GM18498 (cell line): ENCODE results near the gene S100A6.
A peak's percentile ranks its signal among the peaks of the same experiment; 100 is the strongest.
"Not testable (repeated sequence)": the region's sequence is repeated elsewhere in the genome, so short reads cannot be mapped to it uniquely, and the experiment has no call there.

Experiments used
- ATAC-seq: cut with Tn5 transposase; IDR thresholded peaks from one replicate; pipeline ENCODE4 v1.9.1; 2021; ENCODE audit warnings: mild to moderate bottlenecking, moderate library complexity; ENCODE audit not compliant: unreplicated experiment

S100A6 gene

DNA sequence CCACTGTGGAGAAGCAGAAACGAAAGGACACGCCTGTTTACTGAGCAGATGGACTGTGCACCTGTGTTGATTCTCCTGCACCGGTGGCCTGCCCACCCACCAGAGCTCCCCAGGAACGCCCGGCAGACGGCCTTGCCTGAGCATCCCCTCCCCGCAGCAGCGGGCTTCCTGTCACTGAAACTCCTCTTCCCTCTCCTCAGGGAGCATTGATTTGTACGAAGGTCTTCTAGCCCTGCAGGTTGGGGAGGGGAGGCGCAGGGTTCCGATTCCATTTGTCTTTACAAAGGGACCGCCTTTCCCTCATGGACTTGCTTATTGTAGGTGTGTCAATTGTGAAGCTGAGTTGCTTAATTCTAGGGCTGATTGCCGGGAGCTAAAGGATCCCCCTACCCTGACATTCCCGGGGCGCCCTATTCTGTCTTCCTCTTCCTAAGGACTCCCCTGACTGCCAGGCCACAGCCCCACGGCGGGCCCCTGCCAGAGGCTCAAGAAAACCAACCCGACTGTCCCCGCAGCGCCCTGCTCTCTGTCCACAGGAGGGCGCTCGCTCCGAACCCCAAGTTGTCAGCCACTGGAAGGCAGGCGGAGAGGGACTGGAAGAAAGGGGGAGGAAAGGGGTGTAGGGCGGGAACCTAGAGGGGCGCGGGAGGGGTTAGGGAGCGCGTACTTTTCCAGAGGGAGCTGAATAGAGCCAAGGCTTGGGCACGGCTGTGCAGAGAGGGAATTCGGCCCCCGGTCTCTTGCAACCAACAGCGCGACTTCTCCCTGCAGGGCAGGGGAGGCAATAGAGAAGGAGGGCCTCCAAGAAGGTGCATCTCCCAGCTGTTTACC, 2.8 kb downstream of the S100A6 start:
- no peak for ATAC-seq

DNA sequence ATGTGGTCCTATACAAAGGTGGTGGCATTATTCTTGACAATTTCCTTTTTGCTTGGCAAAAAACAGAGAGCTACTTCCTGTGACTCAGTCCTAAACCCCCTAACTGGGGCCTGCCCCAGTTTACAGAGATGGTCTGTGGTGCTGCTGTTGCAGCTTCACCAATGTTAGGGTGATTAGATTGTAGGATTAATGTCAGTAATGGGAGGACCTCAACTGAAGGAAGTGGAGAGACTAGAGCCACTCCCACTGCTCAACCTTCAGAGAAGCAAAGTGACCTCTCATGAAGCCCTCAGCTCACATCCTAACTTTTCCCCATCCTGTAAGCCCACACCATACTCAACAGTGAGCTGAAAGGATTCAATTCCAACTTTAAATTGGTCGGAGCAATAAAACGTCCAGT, 3.6 kb downstream of the S100A6 start:
- ATAC-seq, result no peak

DNA sequence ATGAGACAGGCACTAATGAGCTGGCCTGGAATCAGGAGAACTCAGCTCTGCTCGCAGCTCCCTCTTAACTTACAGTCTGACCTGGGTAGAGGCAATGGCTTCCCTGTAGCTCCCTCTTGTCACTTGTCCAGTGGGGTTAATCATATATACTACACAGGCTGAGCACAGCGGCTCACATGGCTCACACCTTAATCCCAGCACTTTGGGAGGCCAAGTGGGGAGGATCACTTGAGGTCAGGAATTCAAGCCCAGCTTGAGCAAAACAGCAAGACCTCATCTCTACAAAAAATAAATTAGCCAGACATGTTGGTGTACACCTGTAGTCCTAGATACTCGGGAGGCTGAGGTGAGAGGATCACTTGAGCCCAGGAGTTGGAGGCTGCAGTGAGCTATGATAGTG, 4.2 kb downstream of the S100A6 start:
- ATAC-seq, result no peak

DNA sequence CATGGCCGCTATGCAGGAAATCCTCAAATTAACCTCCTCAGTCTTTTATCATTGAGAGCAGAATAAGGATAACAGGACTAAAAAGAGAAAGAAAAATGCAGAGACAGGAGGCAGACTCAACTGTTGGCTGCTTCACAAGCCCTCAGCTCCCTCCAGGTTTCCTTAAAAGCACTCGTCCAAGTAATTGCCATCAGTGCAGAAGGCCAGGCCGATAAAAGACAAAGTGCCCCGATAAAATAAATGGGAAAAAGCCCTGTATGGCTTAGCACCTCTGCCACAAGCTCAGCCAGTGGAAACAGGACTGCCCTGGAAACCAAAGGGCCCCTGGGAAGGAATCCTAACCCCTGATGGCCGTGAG, 8.1 kb downstream of the S100A6 start:
- no peak for ATAC-seq

DNA sequence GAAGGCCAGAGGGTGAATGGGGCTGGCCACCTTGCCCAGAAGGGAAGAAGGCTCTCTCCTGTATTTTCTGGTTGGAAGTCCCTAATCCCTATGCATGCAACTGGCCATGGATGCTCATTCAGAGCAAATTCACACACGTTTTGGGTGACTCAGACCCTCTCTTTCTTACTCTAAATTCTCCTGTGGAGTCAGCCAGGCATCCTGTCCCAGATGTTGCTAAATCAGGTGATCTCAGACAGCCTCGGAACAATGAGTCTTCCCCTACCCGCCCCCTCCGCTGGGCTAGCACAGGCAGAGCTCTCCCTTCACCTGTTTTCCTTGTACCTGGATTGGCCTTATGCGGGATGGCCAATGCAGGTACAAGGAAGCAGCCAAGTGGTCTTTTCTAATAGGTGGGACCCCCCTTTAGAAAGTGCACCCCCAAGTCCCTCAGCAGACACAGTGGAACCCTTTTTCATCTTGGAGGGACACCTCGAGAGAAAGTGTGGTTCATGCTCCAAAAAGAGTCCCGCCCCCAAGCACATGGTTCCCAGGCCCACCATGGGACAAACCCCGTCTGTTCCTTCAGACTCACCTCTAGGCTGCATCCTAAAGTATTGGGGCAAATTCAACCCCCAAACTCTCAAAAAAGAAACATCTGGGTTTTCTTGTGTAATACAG, 8.6 kb downstream of the S100A6 start:
- no peak for ATAC-seq

DNA sequence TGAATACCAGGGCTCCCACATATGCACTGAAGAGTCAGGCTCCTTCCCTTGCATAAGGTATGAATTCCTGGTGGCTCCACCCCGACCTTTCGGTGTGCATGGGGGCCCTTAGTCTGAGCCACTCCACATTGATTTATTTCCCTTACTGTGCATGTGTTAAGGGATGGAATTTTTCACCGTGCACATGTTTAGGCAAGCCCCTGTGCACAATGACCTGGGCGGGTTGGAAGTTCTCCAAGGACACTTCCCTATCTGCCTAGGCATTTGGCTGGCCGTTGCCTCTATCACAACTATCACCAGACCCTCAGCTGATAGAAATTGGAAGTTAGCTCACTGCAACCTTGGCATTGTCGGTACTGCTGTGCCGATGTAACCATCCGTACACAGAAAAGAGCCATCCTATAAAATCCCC, 9.7 kb downstream of the S100A6 start:
- ATAC-seq, result no peak

DNA sequence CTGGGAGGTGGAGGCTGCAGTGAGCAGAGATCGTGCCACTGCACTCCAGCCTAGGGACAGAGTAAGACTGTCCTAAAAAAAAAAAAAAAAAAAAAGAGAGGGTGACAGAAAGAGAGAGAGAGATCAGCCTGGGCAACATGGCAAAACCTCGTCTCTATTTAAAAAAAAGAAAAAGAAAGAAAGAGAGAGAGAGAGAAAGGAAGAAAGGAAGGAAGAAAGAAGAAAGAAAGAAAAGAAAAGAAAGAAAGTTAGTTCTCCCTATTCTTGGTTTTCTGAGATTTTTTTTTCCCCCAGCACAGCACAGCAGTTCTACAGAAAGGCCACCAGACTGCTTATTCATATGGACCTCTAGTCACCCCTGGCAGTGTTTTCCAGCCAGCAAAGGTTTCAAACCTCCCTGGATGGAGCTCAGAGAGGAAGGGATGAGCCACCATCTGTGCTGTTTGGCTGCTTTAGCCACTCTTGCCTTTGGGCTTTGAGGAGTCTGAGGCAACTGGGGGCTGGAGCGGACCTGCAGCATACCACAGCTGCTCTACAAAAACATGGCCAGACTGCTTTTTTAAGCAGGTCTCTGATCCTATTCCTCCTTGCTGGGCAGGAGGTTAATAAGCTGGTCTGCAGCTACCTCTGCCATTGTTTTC, 10.6 kb downstream of the S100A6 start:
- no peak for ATAC-seq

DNA sequence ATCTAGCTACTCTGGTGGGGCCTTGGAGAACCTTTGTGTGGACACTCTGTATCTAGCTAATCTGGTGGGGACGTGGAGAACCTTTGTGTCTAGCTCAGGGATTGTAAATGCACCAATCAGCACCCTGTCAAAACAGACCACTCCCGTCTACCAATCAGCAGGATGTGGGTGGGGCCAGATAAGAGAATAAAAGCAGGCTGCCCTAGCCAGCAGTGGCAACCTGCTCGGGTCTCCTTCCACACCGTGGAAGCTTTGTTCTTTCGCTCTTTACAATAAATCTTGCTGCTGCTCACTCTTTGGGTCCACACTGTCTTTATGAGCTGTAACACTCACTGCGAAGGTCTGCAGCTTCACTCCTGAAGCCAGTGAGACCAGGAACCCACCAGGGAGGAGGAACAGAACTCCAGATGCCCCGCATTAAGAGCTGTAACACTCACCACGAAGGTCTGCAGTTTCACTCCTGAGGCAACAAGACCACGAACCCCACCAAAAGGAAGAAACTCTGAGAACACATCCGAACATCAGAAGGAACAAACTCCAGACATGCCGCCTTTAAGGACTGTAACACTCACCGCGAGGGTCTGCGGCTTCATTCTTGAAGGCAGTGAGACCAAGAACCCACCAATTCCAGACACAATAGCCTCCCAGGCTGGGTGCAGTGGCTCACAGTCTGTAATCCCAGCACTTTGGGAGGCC, 13.3 kb downstream of the S100A6 start:
- not testable (repeated sequence) for ATAC-seq

DNA sequence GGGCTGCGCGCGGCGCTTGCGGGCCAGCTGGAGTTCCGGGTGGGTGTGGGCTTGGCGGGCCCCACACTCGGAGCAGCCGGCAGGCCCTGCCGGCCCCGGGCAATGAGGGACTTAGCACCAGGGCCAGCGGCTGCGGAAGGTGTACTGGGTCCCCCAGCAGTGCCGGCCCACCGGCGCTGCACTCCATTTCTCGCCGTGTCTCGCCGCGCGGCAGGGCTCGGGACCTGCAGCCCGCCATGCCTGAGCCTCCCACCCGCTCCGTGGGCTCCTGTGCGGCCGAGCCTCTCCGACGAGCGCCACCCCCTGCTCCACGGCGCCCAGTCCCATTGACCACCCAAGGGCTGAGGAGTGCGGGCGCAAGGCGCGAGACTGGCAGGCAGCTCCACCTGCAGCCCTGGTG, 14.0 kb downstream of the S100A6 start:
- not testable (repeated sequence) for ATAC-seq

DNA sequence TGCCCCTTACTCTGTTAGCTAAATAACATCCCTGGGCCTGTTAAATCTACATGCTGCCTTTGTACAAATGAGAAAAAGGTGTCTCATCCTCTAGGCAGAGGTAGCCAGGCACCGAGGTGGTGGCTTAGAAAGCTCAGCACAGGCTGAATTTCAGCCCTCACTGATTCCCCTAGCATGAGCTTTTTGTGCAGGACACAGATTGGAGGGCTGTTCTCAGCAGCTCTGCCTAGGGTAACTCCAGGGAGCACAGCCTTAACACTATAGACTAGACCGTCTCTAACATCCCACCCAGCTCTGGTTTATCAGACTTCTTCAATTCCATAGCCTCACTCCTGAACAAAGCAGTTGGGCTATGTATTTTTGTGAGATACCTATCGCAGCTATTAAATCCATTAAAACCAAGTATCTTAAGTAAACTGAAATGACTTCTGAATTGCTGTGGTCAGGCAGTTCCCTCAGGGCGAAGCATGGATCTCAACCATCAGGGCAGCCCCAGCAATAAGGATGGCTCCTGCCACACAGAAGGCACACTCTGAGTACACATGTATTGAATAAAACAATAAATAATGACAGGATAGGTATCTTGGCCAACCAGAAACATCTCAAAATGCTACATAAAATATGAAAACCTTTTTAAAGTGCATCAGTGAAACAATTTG, 14.8 kb downstream of the S100A6 start:
- ATAC-seq, result no peak

DNA sequence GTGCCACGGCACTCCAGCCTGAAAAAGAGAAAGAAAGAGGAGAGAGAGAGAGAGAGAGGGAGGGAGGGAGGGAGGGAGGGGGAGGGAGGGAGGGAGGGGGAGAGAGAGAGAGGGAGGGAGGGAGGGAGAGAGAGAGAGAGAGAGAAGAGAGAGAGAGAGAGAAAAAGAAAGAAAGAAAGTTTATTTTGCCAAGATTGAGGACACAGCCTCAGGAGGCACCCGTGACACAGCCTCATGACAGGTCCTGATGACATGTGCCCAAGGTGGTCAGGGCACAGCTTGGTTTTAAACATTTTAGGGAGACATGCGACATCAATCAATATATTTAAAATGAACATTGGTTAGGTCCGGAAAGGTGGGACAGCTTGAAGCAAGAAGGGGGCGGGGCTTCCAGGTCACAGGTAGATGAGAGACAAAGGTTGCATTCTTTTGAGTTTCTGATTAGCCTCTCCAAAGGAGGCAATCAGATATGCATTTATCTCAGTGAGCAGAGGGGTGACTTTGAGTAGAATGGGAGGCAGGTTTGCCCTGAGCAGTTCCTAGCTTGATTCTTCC, 15.6 kb downstream of the S100A6 start:
- not testable (repeated sequence) for ATAC-seq

DNA sequence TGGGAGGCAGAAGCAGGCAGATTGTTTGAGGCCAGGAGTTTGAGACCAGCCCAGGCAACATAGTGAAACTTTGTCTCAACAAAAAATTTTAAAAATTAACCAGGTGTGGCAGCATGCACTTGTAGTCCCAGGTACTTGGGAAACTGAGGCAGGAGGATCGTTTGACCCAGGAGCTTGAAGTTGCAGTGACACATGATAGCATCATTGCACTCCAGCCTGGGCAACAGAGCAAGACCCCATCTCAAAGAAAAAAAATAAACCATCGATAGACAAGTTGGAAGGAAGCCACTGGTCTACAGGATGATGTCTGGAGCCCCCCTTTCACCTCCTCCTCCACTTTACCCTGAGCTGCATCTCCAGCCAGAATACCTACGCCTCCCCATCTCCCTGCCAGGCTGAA, 16.5 kb downstream of the S100A6 start:
- no peak for ATAC-seq

DNA sequence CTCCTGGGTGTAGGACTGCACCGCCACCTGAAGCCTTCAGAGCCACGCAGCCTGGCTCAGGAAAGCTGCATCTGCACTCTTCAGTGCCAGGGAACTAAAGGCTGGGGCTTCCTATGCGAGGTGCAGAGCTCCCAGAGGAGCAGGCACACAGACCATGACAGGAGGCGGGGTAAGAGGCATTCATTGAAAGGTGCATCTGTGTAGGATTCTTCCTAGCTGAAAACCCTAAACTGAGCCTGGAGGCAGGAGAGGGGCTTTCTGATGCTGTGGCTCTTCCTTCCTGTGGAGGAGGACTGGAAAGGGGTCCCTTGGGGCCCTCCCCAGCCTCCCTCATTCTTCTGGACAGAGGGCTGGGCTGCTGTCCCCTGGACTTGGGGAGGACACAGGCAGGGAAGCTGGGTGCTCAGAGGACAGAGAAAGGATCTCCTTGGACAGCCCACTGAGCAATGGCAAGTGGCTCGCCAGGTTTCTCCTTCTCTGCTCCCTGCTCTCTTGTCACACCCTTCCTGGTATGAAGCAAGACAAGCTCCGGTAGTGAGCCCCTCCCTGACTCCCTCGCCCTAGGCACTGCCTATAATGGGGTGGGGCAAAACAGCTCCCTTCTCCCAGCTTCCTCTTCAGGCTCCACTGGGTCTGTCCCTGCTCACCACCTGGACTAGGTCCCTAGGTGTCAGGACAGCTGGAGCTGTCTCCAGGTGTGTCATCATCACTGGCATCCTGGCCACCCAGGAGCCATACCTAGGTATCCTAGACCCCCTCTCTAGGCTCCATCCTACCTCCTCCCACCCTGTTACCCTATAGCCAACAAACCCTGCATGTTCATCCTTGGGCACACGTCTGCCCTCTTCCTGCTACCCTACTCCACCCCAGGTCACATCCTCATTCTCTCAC, 20.0 kb downstream of the S100A6 start:
- ATAC-seq, result no peak

DNA sequence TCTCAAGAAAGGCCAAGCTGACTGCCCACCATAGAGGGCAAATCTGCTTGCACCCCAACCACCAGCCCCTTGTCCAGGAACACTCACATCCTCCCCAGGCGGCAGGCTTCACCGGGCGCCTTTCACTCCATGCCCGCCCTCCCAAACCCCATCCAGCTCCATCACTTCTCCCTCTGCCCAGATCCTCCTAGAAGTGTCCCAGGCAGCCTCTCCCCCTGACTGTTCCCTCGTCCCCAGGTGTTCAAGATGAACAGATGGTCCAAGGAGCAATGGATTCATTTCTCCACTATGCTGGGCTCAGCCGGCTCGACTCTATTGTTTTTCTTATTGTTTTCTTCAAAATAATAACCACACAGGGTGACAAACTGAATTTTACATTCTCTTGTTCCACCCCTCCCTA, 22.1 kb downstream of the S100A6 start:
- no peak for ATAC-seq

DNA sequence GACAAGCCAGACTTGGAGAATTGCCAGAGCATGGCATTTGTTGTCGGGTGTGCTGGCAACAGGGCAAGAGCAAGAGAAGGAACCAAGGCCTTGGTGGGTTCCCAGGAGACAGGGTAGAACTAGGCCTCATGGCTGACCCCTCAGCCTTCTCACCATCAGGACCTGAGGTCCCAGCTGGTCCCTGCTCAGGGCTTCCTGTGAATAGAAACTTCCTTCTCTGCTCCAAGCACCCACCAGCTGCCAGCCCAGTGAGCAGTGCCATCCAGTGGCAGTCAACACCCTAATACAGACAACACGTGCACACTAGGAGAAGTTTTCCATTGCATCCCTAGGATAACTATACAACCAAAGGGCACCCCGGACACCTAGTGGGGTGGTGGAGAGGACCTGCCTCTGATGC, 22.8 kb downstream of the S100A6 start:
- ATAC-seq, result no peak

DNA sequence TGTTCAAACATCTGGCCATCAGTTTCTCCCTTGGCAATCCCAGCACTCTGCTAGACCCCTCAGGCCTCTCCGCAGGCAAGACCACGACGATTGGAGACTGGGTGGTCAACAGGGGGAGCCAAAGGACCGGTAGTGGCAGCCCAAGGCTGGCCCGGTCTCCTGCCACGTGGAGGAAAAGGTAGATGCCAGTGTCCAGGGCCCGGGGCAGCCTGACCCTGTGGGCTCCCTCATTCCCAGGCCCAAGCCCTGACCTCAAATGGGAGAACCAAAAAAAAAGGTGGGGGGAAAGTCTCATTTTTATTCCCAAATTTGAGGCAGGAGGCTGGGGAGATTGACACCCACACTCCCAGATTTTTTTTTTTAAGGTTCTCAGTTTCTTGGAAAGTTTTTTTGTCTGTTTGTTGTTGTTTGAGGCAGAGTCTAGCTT, 24.8 kb downstream of the S100A6 start:
- ATAC-seq, result peak; percentile 55

DNA sequence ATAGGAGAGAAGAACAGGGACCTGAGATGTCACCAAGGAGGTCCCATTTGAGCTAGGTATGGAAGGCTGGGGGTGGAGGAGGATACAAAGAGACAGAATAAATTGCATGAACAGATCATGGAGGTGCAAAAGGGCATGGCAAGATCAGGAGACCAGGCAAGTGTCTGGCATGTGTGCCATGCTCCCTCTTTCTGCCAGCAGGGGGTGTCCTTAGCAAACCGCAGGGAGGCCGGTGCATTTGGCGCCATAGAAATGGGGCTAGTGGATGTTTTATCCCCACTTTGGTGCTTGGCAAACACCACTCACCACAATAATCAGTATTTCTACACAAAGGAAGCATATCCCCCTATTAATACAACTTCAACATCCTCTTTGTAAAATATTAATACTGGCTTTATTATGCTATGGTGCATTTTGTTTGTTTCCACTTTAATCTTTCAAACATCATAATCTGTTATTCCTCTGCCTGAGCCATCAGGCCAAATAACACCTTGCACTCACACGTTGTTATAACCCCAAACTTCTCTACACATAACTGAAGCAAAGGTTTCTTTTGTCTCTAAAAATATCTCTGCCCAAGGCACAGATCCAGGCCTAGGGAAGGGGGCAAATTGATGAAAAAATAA, 25.9 kb downstream of the S100A6 start:
- ATAC-seq, result no peak

DNA sequence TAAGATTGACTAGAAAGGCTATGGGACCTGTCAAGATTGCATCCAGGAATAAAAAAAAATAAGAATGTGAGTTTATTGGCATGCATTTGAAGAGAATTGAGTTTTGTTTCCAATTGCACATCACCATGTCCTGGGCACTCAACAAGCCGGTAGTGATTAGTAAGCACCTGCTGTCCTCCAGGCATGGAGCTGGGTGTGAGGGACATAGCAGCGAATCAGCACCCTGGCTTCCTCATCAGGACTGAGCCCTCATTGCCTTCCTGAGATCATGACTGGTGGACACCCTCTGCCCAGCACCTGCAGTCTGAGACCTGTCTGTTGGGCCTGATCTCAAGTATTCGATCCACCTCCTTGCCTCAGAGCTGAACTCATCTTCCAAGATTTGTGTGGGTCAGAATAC, 26.8 kb downstream of the S100A6 start:
- ATAC-seq, result no peak

DNA sequence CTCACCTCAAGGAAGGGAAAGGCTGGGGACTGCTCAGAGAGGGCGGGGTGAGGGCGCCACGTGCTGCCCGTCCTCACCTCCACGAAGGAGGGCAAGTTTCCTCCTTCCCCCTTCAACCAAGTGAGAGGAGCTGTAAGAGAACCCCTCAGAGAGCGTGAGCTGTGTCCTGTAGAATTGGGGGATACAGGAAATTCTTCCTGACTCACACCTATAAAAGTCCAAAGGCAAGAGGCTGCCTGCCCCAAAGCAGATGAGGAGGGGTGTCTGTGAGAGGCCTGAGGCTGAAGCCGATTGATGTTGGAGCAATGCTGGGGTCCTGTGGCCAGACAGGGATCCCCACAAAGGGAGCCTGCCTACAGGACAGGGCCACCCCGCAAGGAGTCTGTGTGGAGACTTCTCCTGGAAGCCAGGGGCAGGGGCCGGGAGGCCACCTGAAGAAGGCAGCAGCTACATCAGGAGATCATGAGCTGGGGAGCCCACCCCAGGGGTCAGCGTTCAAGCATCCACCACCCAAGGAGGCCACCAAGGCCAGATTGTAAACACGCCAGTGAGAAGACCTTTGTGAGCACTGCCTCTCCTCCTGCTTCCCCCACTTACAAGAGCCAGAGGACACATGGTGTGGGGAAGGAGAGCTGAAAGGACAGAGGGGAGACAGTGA, 27.7 kb downstream of the S100A6 start:
- ATAC-seq, result no peak
